Skeletal muscle cell (primary cell): ENCODE data around the gene KANSL1L.

Experiments
- DNase-seq: peaks from one replicate; pipeline ENCODE4 v3.0.0-alpha.2; 2010; ENCODE audit warnings: low read depth
- H3K4me3 ChIP-seq: 2 replicates; pipeline ENCODE4 v1.5.1; 2011; ENCODE audit warnings: low read depth, mild to moderate bottlenecking, control low read depth, low read length, moderate library complexity

KANSL1L gene

DNA sequence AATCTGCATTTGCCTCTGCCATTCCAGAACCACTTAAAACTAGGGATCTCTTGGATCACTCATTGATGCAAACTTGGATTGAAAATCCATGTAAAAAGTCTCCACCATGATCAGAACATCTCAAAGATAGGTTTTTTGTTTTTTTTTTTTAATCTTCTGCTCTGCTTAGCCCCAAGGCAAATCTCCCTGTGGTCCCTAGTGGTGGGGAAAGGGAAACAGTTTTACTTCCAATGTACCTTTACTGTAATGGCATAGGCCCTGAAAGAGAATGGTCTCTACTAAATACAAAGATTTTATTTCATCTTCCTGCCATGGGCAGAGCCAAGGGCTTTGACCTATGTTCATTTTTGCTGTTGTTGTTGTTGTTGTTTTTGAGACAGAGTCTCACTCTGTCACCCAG, 78.4 kb downstream of the KANSL1L start:
- H3K4me3 ChIP-seq, result no peak overlapping the region
- DNase-seq, result no peak

DNA sequence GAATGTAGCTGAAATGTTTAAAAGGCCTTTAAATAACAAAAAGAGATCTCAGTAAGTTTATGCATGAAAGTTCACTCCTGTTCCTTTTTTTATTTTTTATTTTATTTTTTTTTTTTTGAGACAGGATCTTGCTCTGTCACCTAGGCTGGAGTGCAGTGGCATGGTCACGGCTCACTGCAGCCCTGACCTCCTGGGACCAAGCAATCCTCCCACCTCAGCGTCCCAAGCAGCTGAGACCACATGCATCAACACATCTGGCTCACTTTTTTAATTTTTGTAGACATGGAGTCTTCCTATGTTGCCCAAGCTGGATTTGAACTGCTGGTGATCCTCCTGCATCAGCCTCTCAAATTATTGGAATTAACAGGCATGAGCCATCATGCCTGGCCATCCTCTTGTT, 84.3 kb downstream of the KANSL1L start:
- no peak overlapping the region for H3K4me3 ChIP-seq
- DNase-seq, result no peak

DNA sequence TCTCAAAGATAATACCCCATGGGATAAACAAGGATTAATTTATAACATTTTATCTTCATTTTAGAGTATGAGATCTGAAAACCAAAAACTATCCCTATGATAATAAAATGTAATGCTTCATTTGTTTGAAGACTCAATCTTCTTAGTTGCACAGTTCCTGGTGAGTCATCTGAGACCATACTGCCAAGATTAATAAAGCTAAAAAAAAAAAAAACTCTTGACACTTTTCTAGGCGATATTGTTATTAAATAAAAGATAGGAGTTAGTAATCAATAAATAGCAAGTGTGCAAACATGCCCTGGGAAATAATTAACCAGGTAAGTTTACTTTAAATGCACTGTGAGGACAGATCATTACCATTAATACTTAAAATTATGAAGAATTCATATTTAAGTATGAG, 84.9 kb downstream of the KANSL1L start:
- DNase-seq, result no peak
- H3K4me3 ChIP-seq, result no peak overlapping the region

DNA sequence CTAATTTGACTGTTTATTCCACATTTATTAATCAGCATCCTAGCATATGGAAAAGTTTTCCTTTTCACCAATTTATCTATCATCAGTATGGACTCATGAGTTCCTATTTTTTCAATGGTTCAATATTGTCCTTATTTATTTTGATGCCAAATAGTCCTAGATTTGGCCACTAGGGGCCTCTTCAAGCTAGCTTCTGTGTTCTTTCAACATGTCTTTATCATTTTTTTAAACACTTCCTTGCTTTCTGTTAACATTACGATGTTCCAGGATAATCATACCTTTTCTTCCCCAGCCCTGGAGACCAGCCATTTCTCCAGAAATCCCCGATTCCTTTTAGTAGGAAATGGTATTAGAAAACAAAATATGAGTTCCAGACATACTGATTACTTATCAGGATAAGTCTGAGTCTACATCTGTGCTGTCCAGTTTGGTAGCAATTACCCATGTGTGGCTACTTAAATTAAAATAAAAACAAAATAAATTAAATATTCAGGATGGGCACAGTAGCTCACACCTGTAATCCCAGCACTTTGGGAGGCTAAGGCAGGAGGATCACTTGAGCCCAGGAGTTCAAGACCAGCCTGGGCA, 98.2 kb downstream of the KANSL1L start:
- DNase-seq, result peak; percentile 18
- no peak overlapping the region for H3K4me3 ChIP-seq

DNA sequence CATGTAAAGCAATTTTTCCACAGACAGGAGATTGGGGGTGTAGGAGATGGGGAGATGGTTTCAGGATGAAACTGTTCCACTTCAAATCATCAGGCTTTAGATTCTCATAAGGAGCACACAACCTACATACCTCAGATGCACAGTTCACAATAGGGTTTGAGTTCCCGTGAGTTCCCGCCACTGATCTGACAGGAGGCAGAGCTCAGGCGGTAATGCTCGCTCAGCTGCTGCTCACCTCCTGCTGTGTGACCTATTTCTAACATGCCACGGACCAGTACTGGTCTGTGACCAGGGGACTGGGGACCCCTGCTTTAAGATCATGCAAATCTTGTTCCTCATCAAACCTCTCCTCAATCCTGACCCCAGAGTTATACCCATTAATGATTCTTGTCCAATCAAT, 98.7 kb downstream of the KANSL1L start:
- no peak overlapping the region for H3K4me3 ChIP-seq
- no peak for DNase-seq

DNA sequence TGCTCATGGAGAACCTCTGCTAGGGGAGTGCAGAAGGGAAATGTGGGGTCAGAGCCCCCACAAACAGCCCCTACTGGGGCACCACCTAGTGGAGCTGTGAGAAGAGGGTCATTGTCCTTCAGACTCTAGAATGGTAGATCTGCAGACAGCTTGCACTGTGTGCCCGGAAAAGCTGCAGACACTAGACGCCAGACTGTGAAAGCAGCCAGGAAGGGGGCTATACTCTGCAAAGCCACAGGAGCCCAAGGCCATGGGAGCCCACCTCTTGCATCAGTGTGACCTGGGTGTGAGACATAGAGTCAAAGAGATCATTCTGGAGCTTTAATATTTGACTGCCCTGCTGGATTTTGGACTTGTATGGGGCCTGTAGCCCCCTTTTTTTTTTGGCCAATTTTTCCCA, 107.9 kb downstream of the KANSL1L start:
- no peak for DNase-seq
- no peak overlapping the region for H3K4me3 ChIP-seq

DNA sequence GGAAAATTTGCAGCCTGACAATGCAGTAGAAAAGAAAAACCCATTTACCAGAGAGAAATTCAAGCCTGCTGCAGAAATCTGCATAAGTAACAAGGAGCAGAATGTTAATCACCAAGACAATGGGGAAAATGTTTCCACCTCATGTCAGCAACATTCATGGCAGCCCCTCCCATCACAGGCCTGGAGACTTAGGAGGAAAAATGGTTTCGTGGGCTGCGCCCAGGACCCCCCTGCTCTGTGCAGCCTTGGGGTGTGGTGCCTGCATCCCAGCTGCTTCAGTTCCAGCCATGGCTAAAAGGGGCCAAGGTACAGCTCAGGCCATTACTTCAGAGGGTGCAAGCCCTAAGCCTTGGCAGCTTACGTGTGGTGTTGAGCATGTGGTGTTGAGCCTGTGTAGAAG, 115.4 kb downstream of the KANSL1L start:
- H3K4me3 ChIP-seq, result no peak overlapping the region
- DNase-seq, result no peak

DNA sequence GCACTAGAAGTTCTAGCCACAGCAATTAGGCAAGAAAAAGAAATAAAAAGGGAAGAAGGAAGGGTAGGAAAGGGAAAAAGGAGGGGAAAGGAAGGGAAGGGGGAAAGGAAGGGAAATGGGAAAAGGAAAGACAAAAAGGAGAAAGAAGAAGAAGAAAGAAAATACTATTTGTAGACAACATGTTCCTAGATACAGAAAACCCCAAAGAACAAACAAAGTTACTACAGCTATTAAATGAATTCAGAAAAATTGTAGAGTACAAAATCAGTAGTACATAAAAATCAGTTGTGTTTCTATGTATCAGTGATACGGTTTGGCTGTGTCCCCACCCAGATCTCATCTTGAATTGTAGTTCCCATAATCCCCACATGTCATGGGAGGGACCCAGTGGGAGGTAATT, 116.5 kb downstream of the KANSL1L start:
- DNase-seq, result no peak

DNA sequence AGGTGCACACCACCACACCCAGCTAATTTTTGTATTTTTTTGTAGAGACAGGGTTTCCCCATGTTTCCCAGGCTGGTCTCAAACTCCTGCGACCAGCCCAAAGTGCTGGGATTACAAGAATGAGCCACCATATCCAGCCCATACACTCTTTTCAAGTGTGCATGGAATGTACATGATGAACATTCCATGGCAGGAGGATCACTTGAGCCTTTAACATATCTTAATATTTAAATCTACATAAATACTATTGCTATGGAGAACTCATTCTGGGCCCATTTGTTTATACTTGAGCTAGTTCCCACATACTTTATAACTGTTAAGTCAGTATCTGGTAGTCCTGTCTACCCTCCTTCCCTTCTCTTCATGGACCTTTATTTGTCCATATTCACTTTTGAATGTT, 120.3 kb downstream of the KANSL1L start:
- H3K4me3 ChIP-seq, result no peak overlapping the region
- DNase-seq, result no peak

More for the DNA sequence above, 116.5 kb downstream of the KANSL1L start:
- no peak overlapping the region for H3K4me3 ChIP-seq

DNA sequence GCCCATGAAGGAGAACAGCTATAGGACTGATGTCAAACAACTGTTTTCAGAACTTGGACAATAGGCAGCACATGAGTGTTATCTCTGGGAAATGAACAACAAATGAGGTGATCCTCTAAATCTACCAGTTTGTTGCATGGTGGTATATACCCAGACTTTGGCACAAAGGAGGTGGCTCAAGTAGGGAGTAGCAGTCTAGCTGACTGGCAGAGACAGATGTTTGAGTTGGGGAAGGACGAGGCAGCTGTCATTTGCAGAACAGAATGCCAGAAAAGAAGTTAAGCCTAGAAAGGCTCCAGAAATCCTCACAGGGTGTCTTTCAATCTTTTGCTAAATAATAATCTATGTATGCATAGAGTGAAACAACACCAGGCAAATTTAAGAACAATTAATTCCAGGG, 121.4 kb downstream of the KANSL1L start:
- peak; percentile 10 for DNase-seq
- H3K4me3 ChIP-seq, result no peak overlapping the region

DNA sequence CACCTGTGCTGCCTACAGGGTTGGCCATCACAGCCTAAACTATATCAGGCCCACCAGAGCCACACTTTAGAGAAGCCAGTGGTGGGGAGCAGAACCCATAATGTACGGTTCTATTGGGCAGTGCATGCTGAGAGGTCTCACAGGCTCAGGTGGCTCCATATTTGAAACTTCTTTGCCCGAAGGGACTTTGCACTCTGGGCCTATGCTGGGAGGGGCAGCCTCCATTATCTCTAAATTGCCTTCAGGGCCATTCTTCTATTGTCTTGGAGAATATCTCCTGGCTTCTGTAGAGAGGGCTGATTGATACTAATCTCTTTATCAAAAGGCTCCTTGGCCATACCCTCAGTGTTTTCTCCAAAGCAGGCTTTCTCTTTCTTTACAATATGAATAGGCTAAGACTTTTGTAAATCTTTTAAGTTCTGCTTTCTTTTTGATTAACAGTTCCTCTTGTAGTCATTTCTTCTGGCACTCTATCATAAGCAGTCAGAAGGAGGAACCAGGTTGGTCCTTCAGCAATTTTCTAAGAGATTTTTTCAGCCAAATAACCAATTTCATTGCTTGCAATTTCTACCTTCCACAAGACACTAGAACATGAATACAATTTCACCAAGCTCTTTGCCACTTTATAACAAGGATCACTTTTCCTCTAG, 124.2 kb downstream of the KANSL1L start:
- no peak overlapping the region for H3K4me3 ChIP-seq
- no peak for DNase-seq

DNA sequence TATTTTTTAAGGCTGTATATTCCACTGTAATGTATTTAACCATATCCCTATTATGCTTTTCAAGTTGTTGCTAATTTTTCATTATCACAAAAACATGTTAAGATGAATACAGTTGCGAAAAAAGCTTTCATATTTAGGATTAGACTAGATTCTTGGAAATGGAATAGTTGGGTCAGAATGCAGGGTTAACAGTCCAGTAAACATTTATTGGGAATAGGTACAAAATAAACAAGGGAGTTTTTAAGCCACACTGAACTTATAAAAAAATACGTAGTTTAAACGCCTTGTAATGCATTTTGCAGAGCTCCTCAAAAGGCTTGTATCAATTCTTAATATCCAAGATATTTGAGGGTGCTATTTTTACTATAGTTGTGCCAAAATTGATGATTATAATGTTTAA, 133.1 kb downstream of the KANSL1L start:
- H3K4me3 ChIP-seq, result no peak overlapping the region
- no peak for DNase-seq

DNA sequence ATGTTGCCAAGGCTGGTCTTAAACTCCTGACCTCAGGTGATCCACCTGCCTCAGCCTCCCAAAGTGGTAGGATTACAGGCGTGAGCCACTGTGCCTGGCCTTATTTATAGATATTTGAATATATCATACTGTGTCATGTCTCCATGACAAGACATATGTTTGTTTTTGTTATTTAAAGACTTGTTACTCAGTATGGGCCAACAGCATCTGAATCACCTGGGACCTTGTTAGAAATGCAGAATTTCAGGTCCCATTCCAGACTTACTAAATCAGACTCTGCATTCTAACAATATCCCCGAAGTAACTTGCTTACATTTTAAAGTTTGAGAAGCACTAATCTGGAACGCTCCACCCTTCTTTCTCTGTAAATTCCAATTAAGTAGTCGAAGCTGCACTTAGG, 135.5 kb downstream of the KANSL1L start:
- H3K4me3 ChIP-seq, result no peak overlapping the region
- DNase-seq, result no peak

DNA sequence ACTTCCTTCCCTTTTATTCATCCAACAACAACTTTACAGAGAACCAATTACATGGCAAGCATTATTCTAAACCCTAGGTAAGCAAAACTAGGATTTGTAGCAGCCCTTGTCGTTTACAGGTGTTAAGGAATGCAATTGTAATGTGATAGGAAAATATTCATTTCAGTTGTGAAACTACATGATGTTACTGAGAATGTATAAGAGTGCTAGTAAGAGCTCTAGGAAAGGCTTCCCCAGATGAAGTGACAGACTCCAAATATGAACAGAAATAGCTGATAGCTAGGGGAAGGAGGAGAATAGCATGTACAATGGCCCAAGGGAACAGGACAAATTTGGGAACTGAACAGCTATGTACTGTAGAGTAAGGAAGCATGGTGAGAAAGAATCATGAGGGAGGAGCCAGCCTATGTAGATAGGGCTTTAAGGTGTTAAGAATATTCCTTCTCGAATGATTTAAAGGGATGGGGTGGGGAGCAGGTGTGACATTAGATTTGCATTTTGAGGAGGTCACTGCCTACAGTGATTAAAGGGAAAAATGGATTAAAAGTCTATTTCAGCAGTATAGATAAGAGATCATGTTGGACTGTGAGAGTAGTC, 137.0 kb downstream of the KANSL1L start:
- DNase-seq, result no peak
- no peak overlapping the region for H3K4me3 ChIP-seq

DNA sequence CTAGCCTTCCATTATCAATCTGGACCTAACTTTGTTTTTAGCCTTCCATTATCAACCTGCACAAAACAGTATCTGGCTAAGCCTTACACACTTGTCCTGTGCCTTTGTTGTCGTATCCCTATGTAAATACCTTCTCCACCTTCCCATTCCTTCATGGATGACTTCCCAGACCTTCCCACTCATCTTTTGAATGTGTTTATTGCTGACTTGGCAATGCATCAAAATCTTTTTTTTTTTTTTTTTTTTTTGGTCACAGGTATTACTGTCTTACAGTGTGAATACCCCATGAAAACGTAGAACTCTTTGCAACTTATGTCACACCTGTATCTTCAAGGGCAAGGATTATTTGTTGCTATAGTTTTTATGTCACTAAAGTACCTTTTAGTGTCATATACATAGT, 143.0 kb downstream of the KANSL1L start:
- DNase-seq, result no peak
- H3K4me3 ChIP-seq, result no peak overlapping the region

DNA sequence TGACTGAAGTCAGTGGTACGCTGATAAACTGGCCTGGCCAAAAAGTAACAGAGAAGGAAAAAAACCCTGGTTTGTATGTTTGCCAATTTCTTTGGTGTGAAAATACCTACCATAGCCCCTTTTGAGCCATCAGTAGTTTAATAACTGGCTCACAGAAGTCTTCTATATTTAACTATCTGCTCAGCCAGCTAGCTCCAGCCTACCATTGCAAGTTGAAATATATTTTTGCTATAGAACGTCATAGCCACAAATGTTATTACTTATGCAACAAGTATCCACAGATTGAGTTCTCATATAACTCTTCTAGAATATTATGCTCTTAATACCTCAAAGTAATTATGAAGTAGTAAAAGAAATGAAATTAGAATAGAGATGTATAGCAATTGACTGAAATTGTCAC, 143.6 kb downstream of the KANSL1L start:
- DNase-seq, result no peak
- no peak overlapping the region for H3K4me3 ChIP-seq

DNA sequence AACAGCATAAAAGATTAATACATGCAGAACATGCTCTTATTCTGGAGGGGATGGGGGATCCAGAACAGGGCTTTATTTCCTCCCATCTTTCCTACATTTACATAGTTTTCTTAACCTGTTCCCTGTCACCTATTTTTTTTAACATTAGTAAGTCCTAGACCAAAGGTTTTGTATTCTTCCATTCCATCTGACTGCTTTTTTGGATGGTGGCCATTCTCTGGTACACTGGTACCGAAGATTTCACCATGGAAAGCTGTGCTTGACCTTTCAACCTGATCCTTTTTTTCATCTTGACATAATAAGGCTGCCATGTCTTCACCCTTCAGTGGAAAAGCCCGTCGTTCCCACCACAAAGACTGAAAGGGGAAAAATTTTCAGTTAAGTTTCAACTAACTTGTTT, 148.4 kb downstream of the KANSL1L start:
- H3K4me3 ChIP-seq, result no peak overlapping the region
- DNase-seq, result no peak

DNA sequence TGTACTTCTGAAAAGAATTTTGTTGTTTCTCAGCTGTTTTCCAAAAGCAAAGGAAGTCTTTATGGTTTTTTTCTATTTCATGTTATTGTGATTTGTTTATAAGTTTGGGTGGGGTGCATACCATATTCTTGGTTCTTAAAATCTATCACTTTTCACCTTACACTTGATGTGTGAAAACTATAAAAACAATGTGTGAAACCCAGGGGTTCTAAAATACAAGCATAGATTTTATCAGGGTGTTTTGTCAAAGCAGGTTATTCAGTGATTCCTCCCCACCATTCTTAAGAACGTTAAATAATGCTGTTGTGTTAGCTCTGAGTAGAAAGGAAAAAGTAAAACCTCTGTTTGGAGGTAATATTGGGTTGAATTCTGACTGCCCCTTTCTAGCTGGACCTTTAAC, 151.1 kb downstream of the KANSL1L start:
- DNase-seq, result no peak
- no peak overlapping the region for H3K4me3 ChIP-seq

DNA sequence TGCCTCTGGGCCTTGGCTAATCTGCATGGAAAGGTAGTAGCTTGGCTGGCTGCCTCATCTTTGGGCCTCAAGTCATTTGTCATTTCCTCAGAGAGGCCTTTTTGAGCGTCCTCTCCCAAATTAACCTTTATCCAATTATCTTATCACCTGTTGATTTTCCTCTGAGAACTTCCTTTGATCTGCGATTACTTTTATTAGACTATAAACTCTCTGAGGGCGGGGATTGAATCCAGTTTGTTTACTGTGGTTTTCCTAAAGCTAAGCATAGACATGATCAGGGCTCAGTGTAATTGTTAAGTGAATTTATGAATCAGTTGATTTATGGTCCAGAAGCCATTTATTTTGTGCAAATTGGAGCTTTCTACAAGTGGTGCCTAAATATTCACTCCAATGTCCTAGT, 161.3 kb downstream of the KANSL1L start:
- no peak for DNase-seq
- H3K4me3 ChIP-seq, result no peak overlapping the region

DNA sequence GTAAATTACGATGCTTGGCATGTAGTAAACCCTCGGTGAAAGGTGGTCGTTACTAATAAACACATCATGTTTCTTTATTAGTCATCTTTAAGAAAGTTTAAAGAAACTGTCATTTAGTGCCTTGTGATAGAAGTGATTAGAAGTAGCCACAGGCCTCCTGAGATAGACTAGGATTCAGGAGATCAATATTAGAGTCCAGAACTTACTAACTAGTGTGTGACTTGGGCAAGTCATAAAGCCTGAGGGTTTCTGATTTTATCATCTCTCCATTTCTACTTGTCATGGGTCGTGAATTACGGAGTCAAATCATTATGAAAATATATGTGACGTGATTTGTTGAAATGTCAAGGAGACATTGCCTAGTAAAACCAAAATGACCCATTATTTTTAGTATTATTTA, 162.1 kb downstream of the KANSL1L start:
- no peak for DNase-seq
- H3K4me3 ChIP-seq, result no peak overlapping the region

DNA sequence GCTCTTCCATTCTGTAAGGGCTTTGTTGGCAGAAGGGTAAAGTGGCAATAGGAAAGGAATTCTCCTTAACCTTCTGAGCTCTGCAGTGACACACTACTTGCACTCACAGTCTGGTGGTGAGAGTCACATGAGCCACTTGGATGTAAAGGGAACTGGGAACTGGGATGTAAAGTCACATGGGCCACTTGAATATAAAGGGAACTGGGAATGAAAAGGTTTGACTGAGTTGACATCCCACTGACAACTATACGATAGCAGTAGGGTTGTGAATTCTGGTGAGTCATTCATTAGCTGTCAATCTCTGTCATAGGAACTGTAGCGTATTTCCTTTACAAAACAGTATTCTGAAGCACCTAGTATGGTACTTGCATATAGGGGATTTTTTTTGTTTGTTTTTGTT, 163.3 kb downstream of the KANSL1L start:
- no peak overlapping the region for H3K4me3 ChIP-seq
- DNase-seq, result no peak
